Measurements from ENCODE around the gene GPR55. TPM values are rescaled to one million over a fixed set of nuclear protein-coding genes. Genes with fewer than 3 reads are reported as not detected.

The GPR55 gene
- total and polyA plus RNA-seq, 10 of the 15 experiments (the other 5 are each of a cell fraction or from before 2014, with no cell fraction given) = 2.1 to 30.1 (median 16.2) TPM

GRCh38 chr2:230947908-230948365 is 22.9 kb upstream of the GPR55 start (continued):
- TF ChIP-seq ZNF384 (IDR thresholded peaks at IDR 0.05; ENCODE audit: borderline replicate concordance, low read depth, low read length) (no peak), NBN (IDR thresholded peaks at IDR 0.05) (0 out of 2 replicates have a peak, but pooled peaks have one; percentile 62), IKZF1 (conservative IDR thresholded peaks at IDR 0.05) (peak; percentile 34; the same call in 1 of the 2 replicates), JUNB (IDR thresholded peaks at IDR 0.05) (peak; percentile 33), POLR2A (IDR thresholded peaks at IDR 0.05; ENCODE audit: low read depth, low read length) (peak; percentile 74), POU2F2 (IDR thresholded peaks at IDR 0.05; ENCODE audit: borderline replicate concordance, low read depth, low read length) (peak; percentile 77; the same call in 2 of the 3 replicates), ETV6 (conservative IDR thresholded peaks at IDR 0.05 in 1 of 2, IDR thresholded peaks at IDR 0.05 in 1 of 2; ENCODE audit: borderline replicate concordance in 1 of 2, low read depth in 1 of 2) (peak in 1 of 2 experiments; percentile 58; a peak in 1 of 4 replicates), CBFB (IDR thresholded peaks at IDR 0.05; ENCODE audit: low read depth) (peak; percentile 65; the same call in 1 of the 2 replicates), BRCA1 (IDR thresholded peaks at IDR 0.05; ENCODE audit: low read depth, low read length) (no peak), SP1 (IDR thresholded peaks at IDR 0.05; ENCODE audit: low read depth, low read length) (peak; percentile 35), MEF2A (IDR thresholded peaks at IDR 0.05; ENCODE audit: insufficient read depth, low read depth, low read length) (0 out of 2 replicates have a peak, but pooled peaks have one; percentile 54), ASH2L (IDR thresholded peaks at IDR 0.05; ENCODE audit: borderline replicate concordance, low read depth) (no peak), ZBED1 (IDR thresholded peaks at IDR 0.05; ENCODE audit: borderline replicate concordance) (peak; percentile 35; the same call in 1 of the 2 replicates), BACH1 (IDR thresholded peaks at IDR 0.05; ENCODE audit: borderline replicate concordance) (no peak), CREM (IDR thresholded peaks at IDR 0.05; ENCODE audit: low read depth) (peak; percentile 56; the same call in 1 of the 2 replicates), ZNF687 (IDR thresholded peaks at IDR 0.05) (peak; percentile 88; the same call in 1 of the 2 replicates), TCF12 (IDR thresholded peaks at IDR 0.05; ENCODE audit: low read depth, low read length) (peak; percentile 93), ZZZ3 (IDR thresholded peaks at IDR 0.05; ENCODE audit: control insufficient read depth, insufficient read length, low read depth) (no peak), POLR2AphosphoS5 (IDR thresholded peaks at IDR 0.05; ENCODE audit: low read length) (peak; percentile 67; the same call in 1 of the 2 replicates), ZNF622 (IDR thresholded peaks at IDR 0.05) (no peak), EGR1 (IDR thresholded peaks at IDR 0.05; ENCODE audit: borderline replicate concordance in 1 of 2, low read depth in 2 of 2, low read length in 2 of 2) (peak in 1 of 2 experiments; percentile 96; a peak in 2 of 3 replicates), MTA2 (IDR thresholded peaks at IDR 0.05; ENCODE audit: low read depth) (0 out of 2 replicates have a peak, but pooled peaks have one; percentile 30), NR2F1 (conservative IDR thresholded peaks at IDR 0.05) (peak; percentile 87), GATAD2B (conservative IDR thresholded peaks at IDR 0.05; ENCODE audit: low read depth) (no peak), LARP7 (IDR thresholded peaks at IDR 0.05) (no peak), SMAD1 (IDR thresholded peaks at IDR 0.05; ENCODE audit: low read depth, partially characterized antibody) (no peak)
- TF ChIP-seq, protein P1, sequence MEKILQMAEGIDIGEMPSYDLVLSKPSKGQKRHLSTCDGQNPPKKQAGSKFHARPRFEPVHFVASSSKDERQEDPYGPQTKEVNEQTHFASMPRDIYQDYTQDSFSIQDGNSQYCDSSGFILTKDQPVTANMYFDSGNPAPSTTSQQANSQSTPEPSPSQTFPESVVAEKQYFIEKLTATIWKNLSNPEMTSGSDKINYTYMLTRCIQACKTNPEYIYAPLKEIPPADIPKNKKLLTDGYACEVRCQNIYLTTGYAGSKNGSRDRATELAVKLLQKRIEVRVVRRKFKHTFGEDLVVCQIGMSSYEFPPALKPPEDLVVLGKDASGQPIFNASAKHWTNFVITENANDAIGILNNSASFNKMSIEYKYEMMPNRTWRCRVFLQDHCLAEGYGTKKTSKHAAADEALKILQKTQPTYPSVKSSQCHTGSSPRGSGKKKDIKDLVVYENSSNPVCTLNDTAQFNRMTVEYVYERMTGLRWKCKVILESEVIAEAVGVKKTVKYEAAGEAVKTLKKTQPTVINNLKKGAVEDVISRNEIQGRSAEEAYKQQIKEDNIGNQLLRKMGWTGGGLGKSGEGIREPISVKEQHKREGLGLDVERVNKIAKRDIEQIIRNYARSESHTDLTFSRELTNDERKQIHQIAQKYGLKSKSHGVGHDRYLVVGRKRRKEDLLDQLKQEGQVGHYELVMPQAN (conservative IDR thresholded peaks at IDR 0.05) = no peak
